ENCODE measurements around the gene SLC16A5.

DNA sequence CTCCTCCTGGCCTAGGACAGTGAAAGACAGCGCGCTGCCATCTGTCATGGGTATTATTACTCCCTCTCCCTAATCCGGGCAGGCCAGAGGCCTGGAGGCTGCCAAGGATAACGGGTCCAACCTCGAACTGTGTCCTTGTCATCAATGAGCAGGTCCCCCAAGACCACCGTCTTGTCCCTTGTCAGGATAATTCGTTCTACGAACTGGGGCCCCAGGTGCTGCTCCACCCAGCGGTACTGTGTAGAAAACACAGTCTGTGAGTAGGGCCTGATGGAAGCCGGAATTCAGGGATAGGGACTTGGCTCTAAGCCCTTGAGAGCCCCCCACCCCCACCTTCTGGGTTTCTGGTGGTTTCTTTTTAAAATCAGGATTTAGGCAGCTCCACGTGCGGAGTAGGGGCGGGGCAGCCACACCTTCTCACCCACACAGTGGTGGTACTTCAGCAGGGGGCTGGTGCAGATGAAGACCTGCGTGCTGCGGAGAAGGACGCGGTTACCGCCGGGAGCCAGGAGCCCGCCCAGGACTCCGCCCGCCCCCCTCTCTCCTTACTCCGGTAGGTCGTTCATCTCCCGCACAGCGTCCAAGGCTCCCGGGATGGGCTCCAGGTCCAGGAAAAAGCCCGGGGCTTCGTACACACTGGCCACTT, 43.0 kb downstream of the SLC16A5 start:
- TF ChIP-seq, protein P1, sequence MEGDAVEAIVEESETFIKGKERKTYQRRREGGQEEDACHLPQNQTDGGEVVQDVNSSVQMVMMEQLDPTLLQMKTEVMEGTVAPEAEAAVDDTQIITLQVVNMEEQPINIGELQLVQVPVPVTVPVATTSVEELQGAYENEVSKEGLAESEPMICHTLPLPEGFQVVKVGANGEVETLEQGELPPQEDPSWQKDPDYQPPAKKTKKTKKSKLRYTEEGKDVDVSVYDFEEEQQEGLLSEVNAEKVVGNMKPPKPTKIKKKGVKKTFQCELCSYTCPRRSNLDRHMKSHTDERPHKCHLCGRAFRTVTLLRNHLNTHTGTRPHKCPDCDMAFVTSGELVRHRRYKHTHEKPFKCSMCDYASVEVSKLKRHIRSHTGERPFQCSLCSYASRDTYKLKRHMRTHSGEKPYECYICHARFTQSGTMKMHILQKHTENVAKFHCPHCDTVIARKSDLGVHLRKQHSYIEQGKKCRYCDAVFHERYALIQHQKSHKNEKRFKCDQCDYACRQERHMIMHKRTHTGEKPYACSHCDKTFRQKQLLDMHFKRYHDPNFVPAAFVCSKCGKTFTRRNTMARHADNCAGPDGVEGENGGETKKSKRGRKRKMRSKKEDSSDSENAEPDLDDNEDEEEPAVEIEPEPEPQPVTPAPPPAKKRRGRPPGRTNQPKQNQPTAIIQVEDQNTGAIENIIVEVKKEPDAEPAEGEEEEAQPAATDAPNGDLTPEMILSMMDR (IDR thresholded peaks at IDR 0.05): peak in 2 of 4 experiments; percentile 16 to 31
- no peak for TF ChIP-seq POLR2A (IDR thresholded peaks at IDR 0.05)
